ENCODE results near the gene OOSP4A.
"Not testable (repeated sequence)": the region's sequence is repeated elsewhere in the genome, so short reads cannot be mapped to it uniquely, and the experiment has no call there.

The OOSP4A gene

GRCh38 chr11:59973097-59973496 lies 9.3 kb downstream of the OOSP4A start:
- DNase-seq (ENCODE audit: low read depth in 2 of 3, low spot score in 2 of 3), result no peak

- no peak for DNase-seq (ENCODE audit: low read depth in 2 of 3, low spot score in 2 of 3)
These were observed 17.4 kb downstream of the OOSP4A start for GRCh38 chr11:59981106-59981770.

- not testable (repeated sequence) for DNase-seq (ENCODE audit: low read depth in 2 of 3, low spot score in 2 of 3)
These were observed 18.2 kb downstream of the OOSP4A start for GRCh38 chr11:59982037-59982436.

- DNase-seq (ENCODE audit: low read depth in 2 of 3, low spot score in 2 of 3), result no peak
These were observed 19.4 kb downstream of the OOSP4A start for GRCh38 chr11:59983212-59983611.

- DNase-seq (ENCODE audit: low read depth in 2 of 3, low spot score in 2 of 3), result no peak
These were observed 20.5 kb downstream of the OOSP4A start for GRCh38 chr11:59984368-59984767.

- DNase-seq (ENCODE audit: low read depth in 2 of 3, low spot score in 2 of 3), result no peak
These were observed 26.6 kb downstream of the OOSP4A start for GRCh38 chr11:59990421-59990820.

GRCh38 chr11:59992425-59992824 lies 28.6 kb downstream of the OOSP4A start:
- DNase-seq (ENCODE audit: low read depth in 2 of 3, low spot score in 2 of 3), result no peak

GRCh38 chr11:59997800-59998199 lies 34.0 kb downstream of the OOSP4A start:
- DNase-seq (ENCODE audit: low read depth in 2 of 3, low spot score in 2 of 3), result no peak

GRCh38 chr11:59999691-60000090 lies 35.9 kb downstream of the OOSP4A start:
- DNase-seq (ENCODE audit: low read depth in 2 of 3, low spot score in 2 of 3), result no peak

GRCh38 chr11:60003729-60004128 lies 39.9 kb downstream of the OOSP4A start:
- no peak for DNase-seq (ENCODE audit: low read depth in 2 of 3, low spot score in 2 of 3)

GRCh38 chr11:60005360-60005759 lies 41.5 kb downstream of the OOSP4A start:
- no peak for DNase-seq (ENCODE audit: low read depth in 2 of 3, low spot score in 2 of 3)

GRCh38 chr11:60016881-60017280 lies 53.0 kb downstream of the OOSP4A start, which contains the start of gene OOSP4B:
OOSP4B (plus strand) TSS chr11:60017181.
- no peak for DNase-seq (ENCODE audit: low read depth in 2 of 3, low spot score in 2 of 3)

GRCh38 chr11:60018058-60018457 lies 54.2 kb downstream of the OOSP4A start:
- no peak for DNase-seq (ENCODE audit: low read depth in 2 of 3, low spot score in 2 of 3)
